B cell (primary cell): ENCODE results near the gene PTPRM. TPM values are rescaled to one million over a fixed set of nuclear protein-coding genes. Genes with fewer than 3 reads are reported as not detected.

ENCODE experiments used
- ATAC-seq: fragments of 200-7000 bp; cut with Tn5 transposase; one replicate; pipeline ENCODE4 v1.10.0; 2021; ENCODE audit warnings: low read depth, mild to moderate bottlenecking, moderate number of reproducible peaks, moderate library complexity
- CTCF ChIA-PET: fragments of 350-600 bp; sonication (Branson Sonifier 250); formaldehyde crosslinking; loops from one replicate; lab custom pipeline; 2021; ENCODE audit warnings: antibody characterized with exemption, inconsistent platforms; lab: Charles Lee
- POLR2A ChIA-PET: fragments of 350-600 bp; sonication (Branson Sonifier 250); formaldehyde crosslinking; loops from one replicate; lab custom pipeline; 2021; ENCODE audit warnings: antibody characterized with exemption; lab: Charles Lee
- DNase-seq: peaks from one replicate; pipeline ENCODE4 v3.0.0; 2013
- H2AFZ ChIP-seq: 2 replicates; pipeline ENCODE4 v1.6.1; 2012; ENCODE audit warnings: mild to moderate bottlenecking, low read depth, low read length; ENCODE audit not compliant: insufficient read depth, poor library complexity, severe bottlenecking
- H3K27ac ChIP-seq, 2 donors: 1 replicate in 1 of 2; 2 replicates in 1 of 2; pipeline ENCODE4 v1.5.1; 2012 to 2013; ENCODE audit warnings: low read length in 2 of 2, mild to moderate bottlenecking in 2 of 2, moderate library complexity in 1 of 2
- H3K27me3 ChIP-seq, 4 experiments: fragments of 200-600 bp in 1 of 4; sonication (generic) in 1 of 4; replicated peaks in 1 of 4; 1 replicate in 2 of 4; 2 replicates in 2 of 4; pipeline versions ENCODE4 v1.6.1 to v1.7.0; 2013 to 2016; ENCODE audit warnings: low read length in 3 of 4, mild to moderate bottlenecking in 2 of 4, mixed read lengths in 1 of 4, moderate library complexity in 1 of 4; ENCODE audit not compliant: insufficient read depth in 4 of 4, control insufficient read depth in 3 of 4; ENCODE audit errors: control extremely low read depth in 1 of 4
- H3K36me3 ChIP-seq, 2 experiments: replicated peaks in 1 of 2; 1 replicate in 1 of 2; 2 replicates in 1 of 2; pipeline versions ENCODE4 v1.6.1 to v1.7.1; 2013; ENCODE audit warnings: low read length in 1 of 2; ENCODE audit not compliant: insufficient read depth in 2 of 2, control insufficient read depth in 1 of 2; ENCODE audit errors: control extremely low read depth in 1 of 2, extremely low read depth in 1 of 2
- H3K4me1 ChIP-seq, 2 donors: fragments of 200-600 bp in 1 of 2; sonication (generic) in 1 of 2; 1 replicate in 1 of 2; 2 replicates in 1 of 2; pipeline versions ENCODE4 v1.5.1 to v1.6.1; 2013 to 2017; ENCODE audit warnings: low read length in 2 of 2; ENCODE audit not compliant: control insufficient read depth in 2 of 2, insufficient read depth in 2 of 2
- H3K4me2 ChIP-seq: replicated peaks from 2 replicates; pipeline ENCODE3; 2012; ENCODE audit warnings: mild to moderate bottlenecking, low read depth, low read length; ENCODE audit not compliant: poor library complexity, severe bottlenecking
- H3K4me3 ChIP-seq, 5 experiments: fragments of 200-600 bp in 1 of 5; sonication (generic) in 1 of 5; 1 replicate in 3 of 5; 2 replicates in 2 of 5; pipeline versions ENCODE4 v1.5.1 to v1.7.0; 2011 to 2016; ENCODE audit warnings: low read length in 4 of 5, mild to moderate bottlenecking in 4 of 5, low read depth in 2 of 5, control low read depth in 1 of 5, moderate library complexity in 1 of 5; ENCODE audit not compliant: insufficient read depth in 1 of 5; ENCODE audit errors: control extremely low read depth in 1 of 5, extremely low read depth in 1 of 5
- H3K79me2 ChIP-seq: fragments of 200-600 bp; sonication (generic); one replicate; pipeline ENCODE4 v1.6.0; 2016; ENCODE audit warnings: low read length; ENCODE audit not compliant: control insufficient read depth, insufficient read depth
- H3K9ac ChIP-seq: fragments of 200-600 bp; sonication (generic); 2 replicates; pipeline ENCODE4 v1.6.1; 2017; ENCODE audit warnings: mild to moderate bottlenecking, low read length, moderate library complexity
- H3K9me3 ChIP-seq, 3 donors: one replicate each; pipeline versions ENCODE4 v1.6.1 to v1.7.1; 2013; ENCODE audit warnings: low read length in 2 of 3; ENCODE audit not compliant: control insufficient read depth in 2 of 3, insufficient read depth in 1 of 3; ENCODE audit errors: control extremely low read depth in 1 of 3
- H4K20me1 ChIP-seq: 2 replicates; pipeline ENCODE4 v1.6.0; 2012; ENCODE audit warnings: mild to moderate bottlenecking, low read length; ENCODE audit not compliant: insufficient read depth, control insufficient read depth, poor library complexity, severe bottlenecking
- H3K27ac Mint-ChIP-seq: one replicate; pipeline ENCODE4 v1.8.0; 2021; ENCODE audit warnings: mixed read lengths
- H3K27me3 Mint-ChIP-seq: one replicate; pipeline ENCODE4 v1.8.0; 2021; ENCODE audit warnings: mixed read lengths
- H3K4me1 Mint-ChIP-seq: one replicate; pipeline ENCODE4 v1.8.0; 2021; ENCODE audit warnings: mixed read lengths
- H3K4me3 Mint-ChIP-seq: one replicate; pipeline ENCODE4 v1.8.0; 2021; ENCODE audit warnings: mixed read lengths
- H3K9me3 Mint-ChIP-seq: one replicate; pipeline ENCODE4 v1.8.0; 2022; ENCODE audit warnings: mixed read lengths; ENCODE audit not compliant: insufficient read depth
- CTCF ChIP-seq: fragments of 200-600 bp; IDR thresholded peaks from one replicate; pipeline ENCODE4 v1.8.0; 2022; ENCODE audit warnings: antibody characterized with exemption, mild to moderate bottlenecking
- EZH2 ChIP-seq: IDR thresholded peaks from 2 replicates; pipeline ENCODE4 v1.6.1; 2012; ENCODE audit warnings: borderline replicate concordance, low read depth, mild to moderate bottlenecking, moderate library complexity, low read length; ENCODE audit not compliant: insufficient read depth, poor library complexity, severe bottlenecking
- WGBS: methylation state at CpG from one replicate; pipeline ENCODE4 v1.1.5; 2013; ENCODE audit warnings: missing lambda C conversion rate; ENCODE audit not compliant: insufficient coverage; 5-methylcytosine and 5-hydroxymethylcytosine counted together
- intact Hi-C: fragments of 100-400 bp; cut with micrococcal nuclease; formaldehyde crosslinking; loops from one replicate; pipeline ENCODE4 v1.10.0; 2022
- polyA plus RNA-seq: library from polyadenylated mRNA; depleted of rRNA; stranded (reverse); fragments of >200 nt; gene quantifications from 2 replicates; pipeline ENCODE4 v1.2.3, GENCODE V29; 2012
- total RNA-seq, 2 donors: library from RNA; stranded (reverse); fragments of 120-200 nt in 1 of 2; gene quantifications; 1 replicate in 1 of 2; 2 replicates in 1 of 2; pipeline versions ENCODE4 v1.2.3 to v1.2.4, GENCODE V29; 2013 to 2022

Gene PTPRM
- total and polyA plus RNA-seq, 2 donors (not counting 1 experiment from before 2014, with no cell fraction given): 0.20 to 0.89 TPM

GRCh38 chr18:8413751-8414150 lies 846.6 kb downstream of the PTPRM start:
- no peak overlapping the region for H3K27ac ChIP-seq
- H3K4me3 ChIP-seq: no peak overlapping the region
- H3K79me2 ChIP-seq: no peaks in the 10 kb centered on the region
- no peak overlapping the region for H3K27ac Mint-ChIP-seq
- no peak overlapping the region for H2AFZ ChIP-seq
- peaks cover 0 to 8% (median 0%) of the 10 kb centered on the region in 4 experiments for H3K27me3 ChIP-seq
- no peaks in the 10 kb centered on the region for H3K4me1 Mint-ChIP-seq
- H4K20me1 ChIP-seq: no peaks in the 10 kb centered on the region
- DNase-seq: no peak
- peaks cover 0 to 20% (median 13%) of the 10 kb centered on the region in 3 donors for H3K9me3 ChIP-seq
- CTCF ChIA-PET: no interaction called here
- no peak for ATAC-seq
- 83% methylated on average over 1 of the region's 6 CpGs for WGBS
- H3K36me3 ChIP-seq: no peaks in the 10 kb centered on the region
- no peak overlapping the region for H3K4me2 ChIP-seq
- H3K9ac ChIP-seq: no peak overlapping the region
- no peaks in the 10 kb centered on the region for H3K4me1 ChIP-seq
- H3K27me3 Mint-ChIP-seq: peaks cover 12% of the 10 kb centered on the region
- no peak for TF ChIP-seq CTCF
- no peak overlapping the region for H3K4me3 Mint-ChIP-seq
- intact Hi-C loops: no loop called here
- POLR2A ChIA-PET: no interaction called here
- H3K9me3 Mint-ChIP-seq: peaks cover 15% of the 10 kb centered on the region

DNA sequence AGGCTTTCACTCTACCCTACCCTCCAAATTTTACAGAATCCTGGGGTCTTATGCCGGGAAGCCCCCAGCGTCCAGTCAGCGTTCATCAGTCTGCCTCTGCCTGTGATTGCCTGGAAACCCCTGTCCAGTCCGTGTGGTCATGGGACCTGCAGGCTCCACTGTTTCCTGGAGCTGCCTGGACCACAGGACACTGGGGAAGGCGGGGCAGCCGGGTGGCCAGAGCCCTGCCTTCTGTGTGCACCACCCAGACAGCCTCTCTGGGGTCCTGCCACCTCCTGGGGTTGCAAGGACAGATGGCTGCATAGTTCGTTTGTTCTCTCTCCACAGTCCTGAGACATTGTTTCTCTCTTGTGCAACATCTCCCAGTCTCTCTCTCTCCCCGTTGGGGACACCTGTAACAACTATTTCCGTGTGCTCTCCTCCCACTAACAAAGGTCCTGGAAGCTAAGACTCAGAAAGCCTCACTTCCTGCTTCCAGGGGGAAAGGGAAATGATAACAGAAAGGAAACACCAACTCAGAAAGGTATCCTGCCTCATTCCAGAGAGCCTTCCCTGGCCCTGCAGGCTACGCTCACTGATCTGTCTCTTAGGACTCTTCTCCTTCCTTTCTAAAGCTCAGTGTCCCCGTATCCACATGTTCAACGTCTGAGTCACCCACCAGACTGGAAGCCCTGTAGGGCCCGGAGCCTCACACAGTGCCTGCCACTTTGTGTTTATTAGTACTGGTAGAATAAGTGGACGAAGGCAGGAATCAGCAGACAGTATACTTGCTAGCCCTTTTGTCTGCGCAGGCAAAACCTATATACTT lies 849.3 kb downstream of the PTPRM start:
- Histone ChIP-seq H3K36me3 (no peaks in the 10 kb centered on the region), H4K20me1 (no peaks in the 10 kb centered on the region), H3K4me2 (no peak overlapping the region), H3K79me2 (no peaks in the 10 kb centered on the region), H3K4me1 (no peaks in the 10 kb centered on the region), H3K4me3 (no peak overlapping the region), H3K27ac (no peak overlapping the region), H2AFZ (no peak overlapping the region), H3K27me3 (peaks cover 0 to 8% (median 0%) of the 10 kb centered on the region in 4 experiments), H3K9me3 (peaks cover 0 to 15% (median 3%) of the 10 kb centered on the region in 3 donors), H3K9ac (no peak overlapping the region)
- WGBS: 81% methylated on average over 8 of the region's 15 CpGs
- TF ChIP-seq EZH2 (no peak), CTCF (no peak)
- no peak for DNase-seq
- ChIA-PET CTCF (no interaction called here), POLR2A (no interaction called here)
- ATAC-seq: no peak
- H3K27ac Mint-ChIP-seq: no peak overlapping the region
- H3K27me3 Mint-ChIP-seq: peaks cover 5% of the 10 kb centered on the region
- no peak overlapping the region for H3K4me3 Mint-ChIP-seq
- H3K9me3 Mint-ChIP-seq: peaks cover 8% of the 10 kb centered on the region
- intact Hi-C loops: no loop called here
- H3K4me1 Mint-ChIP-seq: no peaks in the 10 kb centered on the region
